Caco-2 (cell line): ENCODE results near the gene AUTS2. TPM values are rescaled to one million over a fixed set of nuclear protein-coding genes. Genes with fewer than 3 reads are reported as not detected.

ENCODE experiments used
- BruUV-seq: library from RNA; stranded (reverse); fragments of 400-500 nt; replicated peaks from 2 replicates; lab custom pipeline; 2021; lab: Mats Ljungman, UMichigan
- CTCF ChIA-PET: fragments of 300-600 bp; sonication (Branson Sonifier 250); formaldehyde crosslinking; loops from one replicate; lab custom pipeline; 2022; ENCODE audit warnings: antibody characterized with exemption; lab: Charles Lee
- POLR2A ChIA-PET: fragments of 300-600 bp; sonication (Branson Sonifier 250); formaldehyde crosslinking; loops from one replicate; lab custom pipeline; 2022; ENCODE audit warnings: antibody characterized with exemption; lab: Charles Lee
- DNase-seq, 2 experiments: peaks; one replicate each; pipeline versions ENCODE4 v3.0.0 to v3.0.0-alpha.2; 2020 to 2022
- H3K27me3 ChIP-seq: replicated peaks from 2 replicates; pipeline ENCODE4 v1.6.0; 2011; ENCODE audit warnings: low read length; ENCODE audit not compliant: control insufficient read depth, insufficient read depth
- H3K36me3 ChIP-seq: 2 replicates; pipeline ENCODE4 v1.5.1; 2011; ENCODE audit warnings: low read length; ENCODE audit not compliant: control insufficient read depth, insufficient read depth
- H3K4me1 ChIP-seq: fragments of 250-450 bp; sonication (Bioruptor Pico); 2 replicates; pipeline ENCODE4 v1.5.1; 2020; ENCODE audit warnings: mild to moderate bottlenecking
- H3K4me3 ChIP-seq: 2 replicates; pipeline ENCODE4 v1.5.1; 2011; ENCODE audit warnings: low read depth, mild to moderate bottlenecking, control low read depth, low read length
- H3K9me3 ChIP-seq: fragments of 250-450 bp; sonication (Bioruptor Pico); 2 replicates; pipeline ENCODE4 v1.5.1; 2020; ENCODE audit warnings: mild to moderate bottlenecking, moderate library complexity
- H3K27ac Mint-ChIP-seq: one replicate; pipeline ENCODE4 v1.8.0; 2022; ENCODE audit warnings: mixed read lengths; ENCODE audit not compliant: unreplicated experiment
- H3K27me3 Mint-ChIP-seq: one replicate; pipeline ENCODE4 v1.8.0; 2022; ENCODE audit warnings: mixed read lengths; ENCODE audit not compliant: insufficient read depth, unreplicated experiment
- H3K36me3 Mint-ChIP-seq: one replicate; pipeline ENCODE4 v1.8.0; 2022; ENCODE audit warnings: mild to moderate bottlenecking, mixed read lengths; ENCODE audit not compliant: insufficient read depth, unreplicated experiment
- H3K4me1 Mint-ChIP-seq: one replicate; pipeline ENCODE4 v1.8.0; 2022; ENCODE audit warnings: low read depth, mixed read lengths; ENCODE audit not compliant: unreplicated experiment
- H3K4me3 Mint-ChIP-seq: one replicate; pipeline ENCODE4 v1.8.0; 2022; ENCODE audit warnings: mild to moderate bottlenecking, moderate library complexity, mixed read lengths; ENCODE audit not compliant: unreplicated experiment
- H3K9me3 Mint-ChIP-seq: one replicate; pipeline ENCODE4 v1.8.0; 2022; ENCODE audit warnings: mixed read lengths; ENCODE audit not compliant: unreplicated experiment
- CTCF ChIP-seq, 2 experiments: fragments of 200-600 bp in 1 of 2; IDR thresholded peaks; 1 replicate in 1 of 2; 2 replicates in 1 of 2; pipeline versions ENCODE4 v1.5.1 to v1.8.0; 2011 to 2022; ENCODE audit warnings: antibody characterized with exemption in 1 of 2, control low read depth in 1 of 2, inconsistent platforms in 1 of 2, low read depth in 1 of 2, low read length in 1 of 2, mild to moderate bottlenecking in 1 of 2, moderate library complexity in 1 of 2; ENCODE audit not compliant: insufficient read depth in 1 of 2, severe bottlenecking in 1 of 2, unreplicated experiment in 1 of 2
- intact Hi-C: fragments of 100-400 bp; cut with micrococcal nuclease; formaldehyde crosslinking; loops from one replicate; pipeline ENCODE4 v1.10.0; 2022; ENCODE audit not compliant: unreplicated experiment
- total RNA-seq: library from RNA; stranded (reverse); gene quantifications from 2 replicates; pipeline ENCODE4 v1.2.3, GENCODE V29; 2022

Gene AUTS2
- total RNA-seq, 1 experiment from 2014 or later, result 37.1 TPM

- Mint-ChIP-seq H3K36me3 (no peaks in the 10 kb centered on the region), H3K9me3 (no peaks in the 10 kb centered on the region), H3K27me3 (peaks cover 8% of the 10 kb centered on the region), H3K4me3 (no peak overlapping the region), H3K27ac (no peak overlapping the region), H3K4me1 (no peaks in the 10 kb centered on the region)
- H3K4me1 ChIP-seq, result no peaks in the 10 kb centered on the region
- no TSS peak for BruUV-seq
- H3K4me3 ChIP-seq, result no peak overlapping the region
- intact Hi-C loops, result no loop called here
- DNase-seq, result no peak
- H3K9me3 ChIP-seq, result no peaks in the 10 kb centered on the region
- no peak for TF ChIP-seq CTCF (IDR thresholded peaks at IDR 0.05; ENCODE audit: insufficient read depth in 1 of 2, low read depth in 1 of 2, low read length in 1 of 2, severe bottlenecking in 1 of 2, unreplicated experiment in 1 of 2)
- ChIA-PET CTCF (interaction anchor here (0.7 kb wide), 1 partner anchor 63 kb away, joined by 4 read pairs; no protein-coding TSS in a partner anchor), POLR2A (no interaction called here)
- H3K36me3 ChIP-seq, result no peaks in the 10 kb centered on the region
- no peaks in the 10 kb centered on the region; the same call in 1 of the 2 replicates for H3K27me3 ChIP-seq
Measured at GRCh38 chr7:69722843-69723242, 124.6 kb downstream of the AUTS2 start.

- DNase-seq, result no peak
- TF ChIP-seq CTCF (IDR thresholded peaks at IDR 0.05; ENCODE audit: insufficient read depth in 1 of 2, low read depth in 1 of 2, low read length in 1 of 2, severe bottlenecking in 1 of 2, unreplicated experiment in 1 of 2), result no peak
- Histone ChIP-seq H3K9me3 (no peaks in the 10 kb centered on the region), H3K27me3 (no peaks in the 10 kb centered on the region; the same call in 1 of the 2 replicates), H3K4me3 (no peak overlapping the region), H3K4me1 (no peaks in the 10 kb centered on the region), H3K36me3 (no peaks in the 10 kb centered on the region)
- Mint-ChIP-seq H3K36me3 (no peaks in the 10 kb centered on the region), H3K4me1 (no peaks in the 10 kb centered on the region), H3K27ac (no peak overlapping the region), H3K4me3 (no peak overlapping the region), H3K9me3 (no peaks in the 10 kb centered on the region), H3K27me3 (peaks cover 3% of the 10 kb centered on the region)
- ChIA-PET POLR2A (no interaction called here), CTCF (no interaction called here)
- intact Hi-C loops, result no loop called here
- BruUV-seq, result no TSS peak
Measured at GRCh38 chr7:69723663-69724062, 125.4 kb downstream of the AUTS2 start.

GRCh38 chr7:69728304-69728703 lies 130.0 kb downstream of the AUTS2 start:
- H3K4me3 ChIP-seq, result no peak overlapping the region
- no peak for TF ChIP-seq CTCF (IDR thresholded peaks at IDR 0.05; ENCODE audit: insufficient read depth in 1 of 2, low read depth in 1 of 2, low read length in 1 of 2, severe bottlenecking in 1 of 2, unreplicated experiment in 1 of 2)
- Mint-ChIP-seq H3K36me3 (no peaks in the 10 kb centered on the region), H3K9me3 (no peaks in the 10 kb centered on the region), H3K4me1 (peaks cover 8% of the 10 kb centered on the region), H3K27ac (no peak overlapping the region), H3K4me3 (no peak overlapping the region), H3K27me3 (no peaks in the 10 kb centered on the region)
- H3K9me3 ChIP-seq, result no peaks in the 10 kb centered on the region
- intact Hi-C loops, result no loop called here
- BruUV-seq, result no TSS peak
- CTCF ChIA-PET, result no interaction called here
- DNase-seq, result no peak
- no peaks in the 10 kb centered on the region for H3K27me3 ChIP-seq
- H3K36me3 ChIP-seq, result no peaks in the 10 kb centered on the region
- no peaks in the 10 kb centered on the region for H3K4me1 ChIP-seq
- POLR2A ChIA-PET, result no interaction called here
